Pons (tissue), 1 donor: ENCODE measurements around the gene ASB6.

Experiments used
- DNase-seq: peaks from one replicate; pipeline ENCODE4 v3.0.0-alpha.2; 2016; ENCODE audit warnings: low spot score

The ASB6 gene

GRCh38 chr9:129626079-129626624 is 15.8 kb downstream of the ASB6 start, which contains the start of gene NTMT1:
NTMT1 (plus strand) TSS chr9:129626163; CDS start chr9:129632704, 6,541 bp downstream.
- peak; percentile 81 for DNase-seq

DNA sequence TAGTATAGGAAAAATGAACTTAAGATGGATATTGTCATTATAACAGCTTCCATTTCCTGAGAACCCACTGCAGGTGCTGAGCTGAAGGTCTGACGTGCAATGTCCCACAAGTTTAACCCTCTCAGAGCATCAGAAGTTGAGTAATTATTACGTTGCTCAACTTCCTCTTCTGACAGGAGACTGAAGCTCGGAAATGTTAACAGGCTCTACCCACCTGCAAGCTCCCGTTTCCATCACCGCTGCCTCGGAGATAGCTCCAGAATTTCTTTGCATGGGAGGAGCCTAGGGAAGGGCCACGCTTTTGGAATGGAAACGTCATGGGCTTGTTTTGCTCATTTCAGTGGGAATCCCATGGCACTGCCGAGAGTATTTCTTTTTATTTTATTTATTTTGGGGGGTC is 17.0 kb downstream of the ASB6 start:
- DNase-seq, result no peak

- no peak for DNase-seq
These were observed 17.7 kb downstream of the ASB6 start for GRCh38 chr9:129624168-129624759.

DNA sequence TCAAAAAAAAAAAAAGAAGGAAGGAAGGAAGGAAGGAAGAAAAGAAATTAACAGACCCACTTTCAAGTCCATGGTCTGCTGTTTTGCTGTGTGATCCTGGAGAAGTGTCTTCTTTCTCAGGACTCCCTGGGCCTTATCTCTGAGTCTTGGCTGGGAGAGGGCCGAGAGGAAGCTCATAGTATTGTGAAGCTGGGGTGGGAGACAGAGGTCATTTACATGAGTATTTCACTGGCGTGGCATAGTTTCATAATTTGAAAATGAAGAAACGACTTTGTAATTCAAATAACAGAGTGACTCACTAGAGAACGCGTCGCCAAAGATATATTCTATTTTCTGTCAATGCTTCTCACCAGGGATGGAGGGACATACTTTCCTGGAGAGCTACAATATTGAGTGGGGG is 18.6 kb downstream of the ASB6 start:
- DNase-seq, result no peak

DNA sequence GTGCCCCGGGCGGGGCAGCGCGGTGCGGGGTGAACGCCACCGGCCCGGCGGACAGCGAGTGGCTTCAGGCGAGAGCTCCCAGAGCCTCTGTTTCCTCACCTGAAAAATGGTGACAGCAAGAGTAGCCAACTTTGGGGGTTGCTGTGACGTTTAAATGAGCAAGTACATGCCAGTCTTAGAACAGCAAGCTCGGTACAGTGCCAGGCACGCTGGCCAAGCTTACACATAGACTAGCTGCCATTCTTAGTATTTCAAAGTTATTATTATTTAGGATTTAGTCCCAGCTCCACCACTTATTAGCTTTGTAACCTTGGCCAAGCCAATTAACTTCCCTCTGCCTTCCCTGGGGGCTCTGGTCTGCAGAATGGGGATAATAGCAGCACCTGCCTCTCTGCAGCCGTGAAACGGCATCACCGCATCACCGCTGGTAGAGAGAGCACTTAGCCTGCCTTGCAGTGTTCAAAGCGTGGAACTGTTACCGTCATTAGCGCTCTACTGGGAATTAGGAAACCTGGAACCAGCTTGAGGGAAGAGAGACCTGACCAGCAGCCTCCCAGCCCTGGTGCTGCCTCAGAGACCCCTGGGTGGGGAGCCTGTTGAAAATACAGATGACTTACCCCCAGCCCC is 21.2 kb downstream of the ASB6 start, which contains the start of gene C9orf50:
Gene C9orf50 (minus strand): TSS at position 433 of the 627 bp plus-strand sequence. CDS start 527 bp downstream, outside the sequence.
- no peak for DNase-seq

DNA sequence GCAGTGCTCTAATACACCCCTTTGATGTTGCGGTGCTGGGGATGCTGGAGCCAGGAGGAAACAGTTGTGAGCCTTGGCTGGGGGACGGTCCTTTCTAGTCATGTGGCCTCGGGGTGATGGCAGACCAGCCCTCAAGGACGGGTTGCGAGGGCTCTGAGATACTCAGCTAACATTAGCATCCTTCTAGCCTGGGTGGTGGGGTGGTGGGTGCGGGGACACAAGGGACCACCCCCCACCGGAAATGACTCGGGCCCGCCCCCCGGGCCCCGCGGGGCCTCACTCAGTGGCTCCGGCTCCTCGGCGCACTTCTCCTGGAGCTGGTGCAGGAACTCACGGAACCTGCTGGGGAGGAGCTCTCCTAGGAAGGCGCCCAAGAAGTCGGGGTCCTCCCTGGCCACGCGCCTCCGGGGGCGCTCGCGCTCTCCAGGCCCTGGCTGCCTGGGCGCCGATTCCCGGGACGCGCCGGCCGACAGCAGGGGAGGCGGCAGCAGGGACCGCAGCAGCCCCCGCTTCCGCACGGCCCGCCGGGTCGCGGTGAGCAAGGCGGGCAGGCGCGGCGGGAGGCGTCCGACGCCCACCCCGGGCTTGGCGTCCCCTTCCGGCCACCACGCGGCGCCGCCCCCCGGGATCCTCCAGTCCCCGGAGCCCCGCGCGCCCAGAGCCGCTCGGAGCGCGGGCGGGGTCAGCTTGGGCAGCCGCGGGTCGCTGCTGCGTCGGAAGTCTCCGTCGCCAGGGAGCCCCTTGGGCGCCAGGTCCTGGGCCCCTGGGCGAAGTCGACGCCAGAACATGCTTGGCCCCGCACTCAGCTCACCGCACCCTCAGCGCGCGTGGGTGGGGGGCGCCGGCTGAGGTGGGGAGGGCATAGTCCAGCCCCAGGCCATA is 21.9 kb downstream of the ASB6 start:
- DNase-seq, result no peak

DNA sequence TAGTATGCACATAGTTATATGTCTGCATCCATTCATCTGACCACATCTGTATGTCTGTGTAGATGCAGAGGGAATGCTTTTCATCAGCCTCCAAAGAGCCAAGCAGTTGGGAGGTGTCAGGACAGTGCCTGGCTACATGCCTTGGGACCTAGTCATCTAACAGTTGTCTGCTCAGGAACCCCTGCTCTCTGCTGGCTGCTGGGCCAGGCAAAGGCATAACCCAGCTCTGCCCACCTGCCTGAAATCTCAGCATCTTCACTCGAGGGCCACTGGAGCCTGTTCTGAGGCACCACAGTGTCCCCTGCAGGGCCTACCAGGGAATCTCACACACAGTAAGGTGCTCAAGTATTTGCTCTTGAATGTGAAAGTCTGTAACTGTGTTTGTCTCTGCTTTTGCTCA is 24.8 kb downstream of the ASB6 start:
- no peak for DNase-seq

GRCh38 chr9:129615407-129616285 is 26.3 kb downstream of the ASB6 start:
- no peak for DNase-seq

DNA sequence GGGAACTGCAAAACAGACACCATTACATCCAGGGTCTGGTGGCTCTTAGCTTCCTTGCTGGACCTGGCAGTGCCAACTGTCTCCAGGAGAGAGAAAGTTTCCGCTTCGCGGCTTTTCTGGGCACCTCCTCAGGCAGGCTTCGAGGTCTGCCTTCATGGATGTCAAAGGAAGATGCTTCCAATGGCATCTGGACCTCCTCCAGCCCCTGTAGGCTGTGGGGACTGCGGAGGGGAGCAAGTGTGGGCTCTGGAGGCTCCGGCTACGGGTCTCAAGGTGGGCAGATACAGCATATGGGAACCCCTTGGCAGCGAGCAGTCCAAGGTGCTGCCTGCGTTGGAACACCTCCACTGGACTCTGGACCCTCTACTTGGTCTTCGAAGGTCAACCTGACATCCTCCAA is 27.0 kb downstream of the ASB6 start:
- no peak for DNase-seq

DNA sequence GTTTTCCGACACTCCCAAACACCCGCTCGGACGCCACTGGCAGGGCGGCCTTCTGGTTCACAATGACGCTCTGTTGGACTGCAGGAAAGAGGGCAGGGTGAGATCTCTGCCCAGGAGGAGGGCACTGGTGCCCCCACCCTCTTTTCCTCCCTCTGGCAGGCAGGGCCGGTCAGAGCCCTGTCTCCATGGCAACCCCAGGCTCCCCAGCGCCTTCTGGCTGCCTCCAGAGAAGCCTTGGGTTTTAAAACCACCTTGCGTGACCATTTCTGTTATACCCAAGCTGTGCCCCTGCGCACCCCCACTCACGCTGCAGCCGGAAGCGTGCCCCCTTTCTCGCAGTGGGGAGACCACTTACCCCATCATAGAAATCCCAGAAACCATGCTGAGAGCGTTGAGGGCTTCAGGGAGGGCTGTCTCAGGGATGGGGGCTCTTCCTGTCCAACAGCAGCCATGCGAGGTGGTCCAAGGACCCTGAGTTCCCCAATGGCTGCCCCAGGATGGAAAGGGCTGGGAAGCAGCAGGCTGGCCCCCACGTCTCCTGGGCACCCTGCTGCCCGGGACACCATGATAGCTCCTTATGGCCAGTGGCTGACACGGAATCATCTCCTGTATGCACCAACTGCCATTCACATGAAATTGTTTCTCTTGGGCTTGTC is 28.3 kb downstream of the ASB6 start:
- DNase-seq, result peak; percentile 92

GRCh38 chr9:129612815-129613519 is 29.0 kb downstream of the ASB6 start:
- DNase-seq, result no peak

- DNase-seq, result no peak
These were observed 29.8 kb downstream of the ASB6 start for GRCh38 chr9:129612123-129612522.

DNA sequence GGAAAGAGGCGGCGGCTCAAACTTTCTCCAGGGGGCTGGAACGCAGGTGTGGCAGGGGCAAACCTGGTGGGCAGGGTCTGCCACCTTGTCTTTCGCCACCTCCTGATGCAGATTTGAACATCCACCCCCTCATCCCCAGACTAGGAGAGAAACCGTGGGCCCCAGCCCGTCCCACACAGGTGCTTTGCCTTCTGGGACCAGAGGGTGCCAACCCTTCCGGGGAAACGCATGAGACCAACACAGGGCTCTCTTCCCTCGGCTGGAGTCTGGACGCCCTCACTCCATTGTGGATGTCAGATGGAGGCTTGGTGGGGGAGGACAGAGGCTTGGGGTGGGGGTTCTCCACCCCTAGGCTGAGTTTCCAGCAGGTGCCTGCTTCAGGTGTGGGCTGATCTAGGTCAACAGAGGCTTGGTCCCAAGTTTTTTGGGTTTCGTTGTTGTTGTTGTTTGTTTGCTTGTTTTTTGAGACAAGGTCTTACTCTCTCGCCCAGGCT is 30.6 kb downstream of the ASB6 start:
- no peak for DNase-seq

GRCh38 chr9:129610473-129611306 is 31.3 kb downstream of the ASB6 start:
- no peak for DNase-seq

- no peak for DNase-seq
These were observed 31.8 kb downstream of the ASB6 start for GRCh38 chr9:129610213-129610472.

DNA sequence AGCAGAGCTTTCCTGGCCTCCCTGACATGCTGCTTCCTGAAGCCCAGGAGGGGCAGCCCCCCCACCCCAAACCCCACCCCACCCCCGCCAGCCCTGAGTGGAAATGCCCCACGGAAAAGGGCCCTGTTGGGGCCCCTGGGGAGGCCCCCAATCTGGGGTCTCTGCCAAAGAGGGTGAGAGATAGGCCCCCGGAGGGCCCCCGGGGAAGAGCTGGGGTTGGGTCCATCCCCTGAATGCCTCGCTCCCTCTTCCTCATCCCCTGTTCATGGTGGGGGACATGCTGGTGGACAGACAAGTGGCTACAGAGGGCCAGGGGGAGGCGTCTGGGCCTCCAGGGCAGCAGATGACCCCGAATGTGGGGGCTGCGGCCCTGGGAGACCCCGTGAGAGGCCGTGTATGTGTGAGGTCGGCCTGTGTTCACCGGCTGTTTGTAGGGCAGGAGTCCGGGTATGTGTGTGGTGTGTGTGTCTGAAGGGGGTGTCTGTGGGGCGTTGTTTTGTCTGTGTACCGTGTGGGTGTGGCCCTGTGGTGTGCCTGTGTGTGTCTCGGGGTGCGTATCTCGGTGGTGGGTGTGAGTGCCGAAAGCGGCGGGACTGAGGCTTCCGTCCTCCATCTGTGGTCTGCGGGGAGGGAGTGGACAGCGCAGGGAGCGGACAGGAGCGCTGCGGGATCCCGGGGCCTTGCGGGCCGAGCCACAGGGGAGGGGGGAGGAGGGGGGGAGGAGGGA is 32.3 kb downstream of the ASB6 start:
- no peak for DNase-seq

DNA sequence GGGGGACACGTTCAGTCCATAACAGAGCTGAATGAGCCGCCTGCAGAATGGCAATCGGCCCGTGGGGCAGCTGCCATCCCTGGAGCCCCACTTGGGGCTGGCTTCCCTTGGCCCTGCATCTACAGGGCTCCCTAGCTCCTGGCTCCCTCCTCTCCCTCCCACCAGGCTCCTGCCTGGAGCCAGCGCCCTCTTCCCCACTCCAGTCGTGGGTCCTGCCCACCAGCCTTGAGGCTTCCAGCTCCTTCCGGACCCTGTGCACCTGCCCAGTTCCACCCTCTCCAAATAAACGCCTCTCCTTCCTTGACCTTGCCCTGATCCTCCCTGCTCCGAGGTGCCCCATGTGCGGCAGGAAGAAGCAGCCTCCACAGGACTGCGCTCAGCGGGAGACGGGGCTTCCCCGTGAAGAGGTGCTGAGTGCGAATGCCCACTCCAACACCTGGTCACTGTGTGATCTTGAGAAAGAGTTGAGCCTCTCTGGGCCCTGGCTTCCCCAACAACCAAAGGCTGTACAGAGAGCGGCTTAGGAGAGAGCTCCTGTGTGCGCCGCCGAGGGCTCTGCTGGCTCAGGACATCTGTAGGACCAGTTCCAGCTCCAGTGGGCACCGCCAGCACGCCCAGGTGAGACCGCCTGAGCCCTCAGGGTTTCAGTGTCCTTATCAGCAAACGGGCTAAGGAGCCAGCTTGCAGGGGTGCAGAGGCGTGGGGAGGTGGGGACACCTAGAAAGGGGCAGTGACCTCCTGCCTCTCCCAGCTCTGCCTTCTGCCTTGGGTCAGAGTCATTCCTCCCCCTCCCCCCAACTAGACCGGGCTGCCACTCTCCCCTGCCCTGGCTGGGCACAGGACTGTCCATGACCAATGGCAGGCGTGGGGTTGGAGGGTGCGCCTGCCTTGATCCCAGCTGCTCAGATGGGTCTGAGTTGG is 33.1 kb downstream of the ASB6 start:
- DNase-seq, result no peak

- DNase-seq, result no peak
These were observed 34.9 kb downstream of the ASB6 start for GRCh38 chr9:129607027-129607387.
